CD4-positive, alpha-beta T cell (primary cell): ENCODE results near the gene NINJ1. TPM values are rescaled to one million over a fixed set of nuclear protein-coding genes. Genes with fewer than 3 reads are reported as not detected.

ENCODE experiments used
- ATAC-seq: fragments of 200-7000 bp; cut with Tn5 transposase; one replicate; pipeline ENCODE4 v1.10.0; 2022; ENCODE audit warnings: mild to moderate bottlenecking; ENCODE audit not compliant: poor library complexity
- CTCF ChIA-PET: fragments of 350-600 bp; sonication (Branson Sonifier 250); formaldehyde crosslinking; loops from one replicate; lab custom pipeline; 2021; ENCODE audit warnings: antibody characterized with exemption, inconsistent platforms; lab: Charles Lee
- POLR2A ChIA-PET: fragments of 350-600 bp; sonication (Branson Sonifier 250); formaldehyde crosslinking; loops from one replicate; lab custom pipeline; 2021; ENCODE audit warnings: antibody characterized with exemption, inconsistent platforms; lab: Charles Lee
- DNase-seq, 14 experiments: peaks; one replicate each; pipeline ENCODE4 v3.0.0-alpha.2; 2013 to 2020; ENCODE audit warnings: mixed read lengths in 2 of 14
- H3K27ac ChIP-seq, 2 donors: one replicate each; pipeline versions ENCODE4 v1.5.1 to v1.7.0; 2013; ENCODE audit warnings: low read length in 2 of 2, low read depth in 1 of 2, mild to moderate bottlenecking in 1 of 2
- H3K27me3 ChIP-seq, 2 experiments: 1 replicate in 1 of 2; 2 replicates in 1 of 2; pipeline versions ENCODE4 v1.6.1 to v1.7.0; 2013; ENCODE audit warnings: low read length in 2 of 2, control low read depth in 1 of 2, mild to moderate bottlenecking in 1 of 2, moderate library complexity in 1 of 2; ENCODE audit not compliant: insufficient read depth in 2 of 2, control insufficient read depth in 1 of 2
- H3K36me3 ChIP-seq: one replicate; pipeline ENCODE4 v1.6.1; 2013; ENCODE audit warnings: low read length, control low read depth; ENCODE audit not compliant: insufficient read depth
- H3K4me1 ChIP-seq: one replicate; pipeline ENCODE4 v1.6.1; 2013; ENCODE audit warnings: low read length, control low read depth; ENCODE audit not compliant: insufficient read depth
- H3K4me3 ChIP-seq: one replicate; pipeline ENCODE4 v1.5.1; 2013; ENCODE audit warnings: mild to moderate bottlenecking, low read length, moderate library complexity
- H3K9me3 ChIP-seq, 2 experiments: 1 replicate in 1 of 2; 2 replicates in 1 of 2; pipeline versions ENCODE4 v1.6.1 to v1.7.0; 2013; ENCODE audit warnings: low read length in 2 of 2, mild to moderate bottlenecking in 2 of 2, control low read depth in 1 of 2, moderate library complexity in 1 of 2; ENCODE audit not compliant: control insufficient read depth in 1 of 2, insufficient read depth in 1 of 2
- H3K27ac Mint-ChIP-seq: one replicate; pipeline ENCODE4 v1.8.0; 2020; ENCODE audit warnings: mixed read lengths
- H3K27me3 Mint-ChIP-seq: one replicate; pipeline ENCODE4 v1.8.0; 2021; ENCODE audit warnings: mixed read lengths
- H3K36me3 Mint-ChIP-seq: one replicate; pipeline ENCODE4 v1.8.0; 2021; ENCODE audit warnings: low read depth, mixed read lengths
- H3K4me1 Mint-ChIP-seq: one replicate; pipeline ENCODE4 v1.8.0; 2021; ENCODE audit warnings: low read depth, mixed read lengths
- H3K4me3 Mint-ChIP-seq: one replicate; pipeline ENCODE4 v1.8.0; 2020; ENCODE audit warnings: mild to moderate bottlenecking, mixed read lengths
- H3K9me3 Mint-ChIP-seq: one replicate; pipeline ENCODE4 v1.8.0; 2020; ENCODE audit warnings: mixed read lengths
- intact Hi-C, 2 experiments: fragments of 100-400 bp; cut with DNase I in 1 of 2; cut with micrococcal nuclease in 1 of 2; formaldehyde crosslinking; loops; one replicate each; pipeline versions ENCODE4 v1.15.1 to v1.9.0; 2023 to 2025; cut with DNase I, micrococcal nuclease
- total RNA-seq, 174 experiments: library from RNA in 2 of 174; stranded (reverse) in 2 of 174; gene quantifications; one replicate each; pipeline ENCODE4 v1.2.3 and lab custom pipeline; 2021 to 2026
- TF ChIP-seq, protein P1 (sequence below): fragments of 200-600 bp; IDR thresholded peaks from one replicate; pipeline ENCODE4 v1.8.0; 2022; ENCODE audit warnings: antibody characterized with exemption, mild to moderate bottlenecking

Gene NINJ1
- total RNA-seq, 2 experiments from 2014 or later = 87.8 to 87.9 TPM

- Mint-ChIP-seq H3K4me1 (peaks cover 59% of the 10 kb centered on the region), H3K9me3 (no peaks in the 10 kb centered on the region), H3K36me3 (peaks cover 43% of the 10 kb centered on the region), H3K27me3 (no peaks in the 10 kb centered on the region), H3K27ac (peak overlapping the region; percentile 81), H3K4me3 (peak overlapping the region; percentile 79)
- CTCF ChIA-PET = interaction anchor here (1.7 kb wide), 1 partner anchor 17 kb away, joined by 6 read pairs; no protein-coding TSS in a partner anchor
- intact Hi-C loops = no loop called here
- TF ChIP-seq, protein P1, sequence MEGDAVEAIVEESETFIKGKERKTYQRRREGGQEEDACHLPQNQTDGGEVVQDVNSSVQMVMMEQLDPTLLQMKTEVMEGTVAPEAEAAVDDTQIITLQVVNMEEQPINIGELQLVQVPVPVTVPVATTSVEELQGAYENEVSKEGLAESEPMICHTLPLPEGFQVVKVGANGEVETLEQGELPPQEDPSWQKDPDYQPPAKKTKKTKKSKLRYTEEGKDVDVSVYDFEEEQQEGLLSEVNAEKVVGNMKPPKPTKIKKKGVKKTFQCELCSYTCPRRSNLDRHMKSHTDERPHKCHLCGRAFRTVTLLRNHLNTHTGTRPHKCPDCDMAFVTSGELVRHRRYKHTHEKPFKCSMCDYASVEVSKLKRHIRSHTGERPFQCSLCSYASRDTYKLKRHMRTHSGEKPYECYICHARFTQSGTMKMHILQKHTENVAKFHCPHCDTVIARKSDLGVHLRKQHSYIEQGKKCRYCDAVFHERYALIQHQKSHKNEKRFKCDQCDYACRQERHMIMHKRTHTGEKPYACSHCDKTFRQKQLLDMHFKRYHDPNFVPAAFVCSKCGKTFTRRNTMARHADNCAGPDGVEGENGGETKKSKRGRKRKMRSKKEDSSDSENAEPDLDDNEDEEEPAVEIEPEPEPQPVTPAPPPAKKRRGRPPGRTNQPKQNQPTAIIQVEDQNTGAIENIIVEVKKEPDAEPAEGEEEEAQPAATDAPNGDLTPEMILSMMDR = no peak
- peak overlapping the region in 1 of 2 donors; percentile 40 for H3K27ac ChIP-seq
- H3K36me3 ChIP-seq = peaks cover 23% of the 10 kb centered on the region
- peak in 4 of 14 experiments; percentile 38 to 59 (median 56) for DNase-seq
- H3K4me1 ChIP-seq = peaks cover 71% of the 10 kb centered on the region
- no peaks in the 10 kb centered on the region for H3K27me3 ChIP-seq
- H3K9me3 ChIP-seq = no peaks in the 10 kb centered on the region
- peak; percentile 45 for ATAC-seq
- no peak overlapping the region for H3K4me3 ChIP-seq
- POLR2A ChIA-PET = interaction anchor here (0.9 to 1.3 kb wide), 5 partner anchors 8 to 23 kb away, joined by 3 to 7 read pairs (median 4); partner anchors contain the start of gene NINJ1
These were observed 7.8 kb downstream of the NINJ1 start for GRCh38 chr9:93126151-93126781.

DNA sequence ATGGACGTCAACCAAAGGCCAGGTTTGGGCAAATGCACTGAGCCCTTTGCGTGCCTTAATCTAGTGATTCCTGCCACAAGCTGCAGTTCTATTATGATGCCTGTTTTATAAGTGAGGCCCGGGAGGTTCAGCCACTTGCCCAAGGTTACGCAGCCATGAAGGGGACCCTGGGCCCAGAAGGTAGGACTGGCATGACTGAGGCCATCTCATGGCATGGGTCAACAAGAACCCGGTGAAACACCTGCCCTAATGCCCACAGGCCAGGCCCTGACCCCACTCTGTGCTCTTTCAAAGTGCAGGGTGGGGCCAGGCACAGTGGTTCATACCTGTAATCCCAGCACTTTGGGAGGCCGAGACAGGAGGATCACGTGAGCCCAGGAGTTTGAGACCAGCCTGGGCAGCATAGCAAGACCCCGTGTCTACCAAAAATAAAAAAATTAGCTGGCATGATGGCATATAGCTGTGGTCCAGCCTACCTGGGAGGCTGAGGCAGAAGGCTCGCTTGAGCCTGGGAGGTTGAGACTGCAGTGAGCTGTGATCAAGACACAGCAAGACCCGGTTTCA is 8.6 kb downstream of the NINJ1 start:
- ATAC-seq (no peak), DNase-seq (peak in 1 of 14 experiments; percentile 25)
- H3K4me3 ChIP-seq = no peak overlapping the region
- peaks cover 50% of the 10 kb centered on the region for H3K36me3 Mint-ChIP-seq
- H3K27ac ChIP-seq = peak overlapping the region in 1 of 2 donors; percentile 15
- no peaks in the 10 kb centered on the region for H3K9me3 Mint-ChIP-seq
- ChIA-PET CTCF (interaction anchor here (1.7 kb wide), 1 partner anchor 16 kb away, joined by 6 read pairs; no protein-coding TSS in a partner anchor), POLR2A (interaction anchor here (0.9 to 1.6 kb wide), 5 partner anchors 8 to 24 kb away, joined by 3 to 7 read pairs (median 5); partner anchors contain the start of gene NINJ1)
- no peak overlapping the region for H3K4me3 Mint-ChIP-seq
- H3K27ac Mint-ChIP-seq = peak overlapping the region; percentile 81
- H3K27me3 ChIP-seq = no peaks in the 10 kb centered on the region
- H3K9me3 ChIP-seq = no peaks in the 10 kb centered on the region
- H3K27me3 Mint-ChIP-seq = no peaks in the 10 kb centered on the region
- H3K36me3 ChIP-seq = peaks cover 23% of the 10 kb centered on the region
- intact Hi-C loops = no loop called here
- peaks cover 53% of the 10 kb centered on the region for H3K4me1 Mint-ChIP-seq
- H3K4me1 ChIP-seq = peaks cover 65% of the 10 kb centered on the region
- TF ChIP-seq, protein P1 = no peak

- TF ChIP-seq, protein P1 = no peak
- intact Hi-C loops = no loop called here
- Mint-ChIP-seq H3K9me3 (no peaks in the 10 kb centered on the region), H3K36me3 (peaks cover 56% of the 10 kb centered on the region), H3K27me3 (no peaks in the 10 kb centered on the region), H3K4me1 (peaks cover 55% of the 10 kb centered on the region), H3K27ac (peak overlapping the region; percentile 81), H3K4me3 (no peak overlapping the region)
- ATAC-seq (no peak), DNase-seq (peak in 3 of 14 experiments; percentile 3 to 29 (median 29))
- ChIA-PET POLR2A (interaction anchor here (1.6 kb wide), 1 partner anchor 9 kb away, joined by 5 read pairs; the partner anchor contains the start of gene NINJ1), CTCF (interaction anchor here (1.7 kb wide), 1 partner anchor 16 kb away, joined by 6 read pairs; no protein-coding TSS in a partner anchor)
- no peaks in the 10 kb centered on the region for H3K27me3 ChIP-seq
- H3K4me1 ChIP-seq = peaks cover 65% of the 10 kb centered on the region
- no peak overlapping the region for H3K4me3 ChIP-seq
- H3K27ac ChIP-seq = no peak overlapping the region
- H3K36me3 ChIP-seq = peaks cover 23% of the 10 kb centered on the region
- H3K9me3 ChIP-seq = no peaks in the 10 kb centered on the region
These were observed 9.3 kb downstream of the NINJ1 start for GRCh38 chr9:93124793-93125192.
